Measurements from ENCODE around the gene LEPR.

DNA sequence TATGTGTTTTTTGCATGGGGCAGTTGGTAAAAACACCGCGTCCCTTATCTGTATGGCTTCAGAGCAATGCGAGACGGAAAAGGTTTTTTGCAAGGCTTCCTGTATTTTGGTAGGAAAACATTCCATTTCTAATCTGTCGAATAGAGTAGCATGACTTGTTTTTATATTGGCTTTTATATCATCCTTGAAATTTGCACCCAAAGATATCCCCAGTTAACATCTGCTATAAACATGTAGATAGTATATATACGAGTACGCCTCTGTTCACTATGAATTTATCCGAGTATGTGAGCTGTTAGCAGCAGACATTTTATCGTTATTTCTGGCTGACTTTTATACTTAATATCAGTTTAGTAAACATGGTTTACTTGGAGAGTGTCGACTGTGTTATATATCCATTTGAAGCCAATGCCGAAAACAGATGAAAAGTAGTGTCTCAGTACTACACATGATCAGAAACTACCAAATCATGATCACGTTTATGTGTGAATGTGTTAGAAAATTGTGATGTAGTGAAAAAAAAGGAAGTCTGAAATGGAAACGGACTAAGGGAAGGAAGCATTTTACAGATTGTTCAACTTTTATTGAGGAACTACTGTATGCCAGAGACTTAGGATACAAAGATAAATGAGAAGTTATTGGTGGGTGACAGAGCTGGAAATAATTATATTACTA, 1.0 kb downstream of the LEPR start:
- TF ChIP-seq, protein P1, sequence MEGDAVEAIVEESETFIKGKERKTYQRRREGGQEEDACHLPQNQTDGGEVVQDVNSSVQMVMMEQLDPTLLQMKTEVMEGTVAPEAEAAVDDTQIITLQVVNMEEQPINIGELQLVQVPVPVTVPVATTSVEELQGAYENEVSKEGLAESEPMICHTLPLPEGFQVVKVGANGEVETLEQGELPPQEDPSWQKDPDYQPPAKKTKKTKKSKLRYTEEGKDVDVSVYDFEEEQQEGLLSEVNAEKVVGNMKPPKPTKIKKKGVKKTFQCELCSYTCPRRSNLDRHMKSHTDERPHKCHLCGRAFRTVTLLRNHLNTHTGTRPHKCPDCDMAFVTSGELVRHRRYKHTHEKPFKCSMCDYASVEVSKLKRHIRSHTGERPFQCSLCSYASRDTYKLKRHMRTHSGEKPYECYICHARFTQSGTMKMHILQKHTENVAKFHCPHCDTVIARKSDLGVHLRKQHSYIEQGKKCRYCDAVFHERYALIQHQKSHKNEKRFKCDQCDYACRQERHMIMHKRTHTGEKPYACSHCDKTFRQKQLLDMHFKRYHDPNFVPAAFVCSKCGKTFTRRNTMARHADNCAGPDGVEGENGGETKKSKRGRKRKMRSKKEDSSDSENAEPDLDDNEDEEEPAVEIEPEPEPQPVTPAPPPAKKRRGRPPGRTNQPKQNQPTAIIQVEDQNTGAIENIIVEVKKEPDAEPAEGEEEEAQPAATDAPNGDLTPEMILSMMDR (IDR thresholded peaks at IDR 0.05), result no peak
- TF ChIP-seq SIN3A (IDR thresholded peaks at IDR 0.05; ENCODE audit: borderline replicate concordance, insufficient read depth, low read depth, low read length), result no peak
